Fibroblast of skin of right biceps (primary cell): ENCODE measurements around the gene VTA1.
"Not testable (repeated sequence)": the region's sequence is repeated elsewhere in the genome, so short reads cannot be mapped to it uniquely, and the experiment has no call there.

Experiments
- DNase-seq: peaks from one replicate; pipeline ENCODE4 v3.0.0-alpha.2; 2013

The VTA1 gene

DNA sequence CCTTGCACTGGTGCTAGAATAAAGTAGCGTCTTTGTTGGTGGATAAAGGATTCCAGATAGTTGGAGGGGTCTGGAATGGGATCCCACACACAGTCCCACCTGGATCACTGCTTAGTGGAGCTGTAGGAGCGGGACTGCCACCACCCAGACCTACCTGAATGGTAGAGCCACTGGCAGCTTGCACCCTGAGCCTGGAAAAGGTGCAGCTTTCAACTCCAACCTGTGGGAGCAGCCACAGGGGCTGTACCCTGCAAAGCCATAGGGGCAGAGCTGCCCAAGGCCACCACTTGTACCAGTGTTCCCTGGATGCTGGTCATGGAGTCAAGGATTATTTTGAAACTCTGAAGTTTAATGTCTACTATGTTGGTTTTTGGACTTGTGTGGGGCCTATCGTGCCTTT, 26.9 kb downstream of the VTA1 start:
- DNase-seq: no peak

DNA sequence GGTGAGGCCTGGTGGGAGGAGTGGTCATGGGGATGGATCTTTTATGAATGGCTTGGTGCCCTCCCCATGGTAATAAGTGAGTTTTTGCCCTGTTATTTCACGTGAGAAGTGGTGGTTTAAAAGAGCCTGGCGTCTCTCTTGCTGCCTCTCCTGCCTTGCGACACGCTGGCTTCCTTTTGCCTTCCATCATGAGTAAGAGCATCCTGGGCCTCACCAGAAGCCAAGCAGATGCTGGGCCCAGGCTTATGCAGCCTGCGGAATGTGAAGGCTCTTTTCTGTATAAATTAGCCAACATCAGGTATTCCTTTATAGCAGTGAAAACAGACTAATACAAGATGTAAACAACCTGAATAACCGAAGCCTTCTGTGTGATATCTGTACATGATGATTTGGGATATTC, 27.6 kb downstream of the VTA1 start:
- no peak for DNase-seq

DNA sequence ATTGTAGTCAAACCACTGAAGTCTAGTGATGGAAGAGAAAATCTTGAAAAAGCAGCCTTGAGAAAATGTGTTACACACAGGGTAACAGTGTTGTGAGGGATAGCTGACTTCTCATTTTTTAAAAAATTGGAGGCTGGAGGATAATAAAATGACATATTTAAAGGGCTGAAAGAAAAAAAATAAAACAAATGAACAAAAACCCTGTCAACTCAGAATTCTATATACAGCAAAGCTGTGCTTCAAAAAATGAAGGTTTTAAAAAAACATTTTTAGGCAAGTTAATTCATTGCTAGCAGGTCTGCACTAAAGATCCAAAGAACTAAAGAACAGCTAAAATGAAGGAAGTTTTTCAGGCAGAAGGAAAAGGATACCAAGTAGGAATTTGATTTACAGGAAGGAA, 31.1 kb downstream of the VTA1 start:
- DNase-seq: no peak

- no peak for DNase-seq
These were observed 34.9 kb downstream of the VTA1 start for GRCh38 chr6:142182004-142182403.

GRCh38 chr6:142183351-142183750, 36.3 kb downstream of the VTA1 start:
- no peak for DNase-seq

- DNase-seq: no peak
These were observed 37.2 kb downstream of the VTA1 start for GRCh38 chr6:142184307-142184706.

GRCh38 chr6:142185641-142186040, 38.6 kb downstream of the VTA1 start:
- no peak for DNase-seq

DNA sequence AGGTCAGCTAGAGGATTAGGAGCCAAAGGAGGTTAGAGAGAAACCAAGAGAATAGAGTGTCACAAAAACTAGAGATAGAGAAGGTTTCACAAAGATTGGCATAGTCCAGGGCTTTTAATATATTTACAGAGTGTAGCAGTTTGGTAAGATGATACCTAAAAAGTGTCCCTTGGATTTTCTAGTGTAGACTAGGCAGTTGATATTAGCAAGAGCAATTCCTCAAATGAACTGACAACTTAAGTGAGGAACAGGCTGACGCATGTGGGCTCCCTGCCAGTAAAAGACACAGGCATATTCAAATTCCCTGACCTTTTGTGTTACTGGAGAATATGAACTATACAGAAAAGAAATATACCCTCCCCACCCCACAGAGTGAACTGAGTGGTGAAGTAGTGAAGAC, 40.1 kb downstream of the VTA1 start:
- peak; percentile 67 for DNase-seq

DNA sequence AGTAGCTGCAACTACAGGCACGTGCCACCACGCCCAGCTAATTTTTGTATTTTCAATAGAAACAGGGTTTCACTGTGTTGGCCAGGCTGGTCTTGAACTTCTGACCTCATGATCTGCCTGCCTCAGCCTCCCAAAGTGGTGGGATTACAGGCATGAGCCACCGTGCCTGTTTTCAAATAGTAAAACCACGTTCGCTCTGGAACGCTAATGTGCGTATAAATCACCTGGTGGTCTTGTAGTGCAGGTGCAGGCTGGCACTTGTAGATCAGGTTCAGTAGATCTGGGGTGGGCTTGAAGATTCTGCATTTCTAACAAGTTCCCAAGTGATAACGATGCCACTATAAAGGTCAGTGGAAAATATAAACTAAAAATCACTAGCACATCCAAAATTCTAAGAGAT, 41.3 kb downstream of the VTA1 start:
- not testable (repeated sequence) for DNase-seq

- DNase-seq: no peak
These were observed 42.0 kb downstream of the VTA1 start for GRCh38 chr6:142189057-142189456.

DNA sequence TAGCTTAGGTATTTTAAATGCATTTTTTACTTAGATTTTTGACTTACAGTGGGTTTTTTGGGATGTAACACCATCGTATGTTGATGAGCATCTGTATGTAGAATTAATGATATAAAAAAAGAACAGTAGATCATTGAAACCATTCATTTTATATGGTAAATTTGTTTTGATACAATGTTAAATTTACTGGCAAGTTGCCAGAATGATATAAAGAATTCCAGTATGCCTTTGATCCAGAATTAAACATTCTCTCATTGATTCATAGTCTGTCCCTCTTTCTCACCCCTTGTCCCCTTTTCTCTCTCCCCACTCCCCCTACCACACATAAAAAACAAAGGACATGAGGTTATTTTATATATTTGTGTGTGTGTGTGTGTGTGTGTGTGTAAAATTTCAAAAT, 45.3 kb downstream of the VTA1 start:
- DNase-seq: no peak

GRCh38 chr6:142193621-142194020, 46.6 kb downstream of the VTA1 start:
- no peak for DNase-seq

DNA sequence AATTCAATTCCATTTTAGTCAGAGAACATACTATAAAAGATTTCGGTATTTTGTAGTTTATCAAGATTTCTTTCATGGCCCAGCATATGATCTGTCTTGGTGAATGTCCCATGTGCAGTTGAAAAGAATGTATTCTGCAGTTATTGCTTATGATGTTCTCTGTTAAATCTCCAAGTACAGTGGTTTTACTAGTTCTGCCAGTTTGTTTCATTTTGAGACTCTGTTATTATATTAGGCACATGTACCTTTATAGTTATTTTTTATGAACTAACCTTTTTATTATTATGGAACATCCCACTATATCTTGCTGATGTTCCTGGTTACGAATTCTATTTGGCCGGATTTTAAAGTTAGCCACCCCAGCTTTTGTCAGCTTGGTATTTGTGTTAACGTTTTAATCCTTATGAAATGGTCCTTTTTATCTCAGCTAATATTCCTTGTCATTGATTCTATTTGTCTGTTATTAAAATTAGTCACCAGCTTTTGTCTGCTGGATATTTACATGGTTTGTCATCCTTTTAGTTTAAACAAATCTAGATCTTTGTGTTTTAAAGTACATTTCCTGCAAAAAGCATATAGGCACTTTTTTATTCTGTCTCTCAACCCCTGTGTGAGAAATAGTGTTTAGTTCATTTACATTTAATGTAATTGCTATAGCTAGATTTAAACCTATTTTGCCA, 48.9 kb downstream of the VTA1 start:
- peak; percentile 15 for DNase-seq

GRCh38 chr6:142200846-142201628, 54.0 kb downstream of the VTA1 start:
- DNase-seq: no peak

- peak; percentile 57 for DNase-seq
These were observed 60.3 kb downstream of the VTA1 start for GRCh38 chr6:142207265-142207877.

GRCh38 chr6:142210606-142211005, 63.5 kb downstream of the VTA1 start:
- DNase-seq: peak; percentile 15

DNA sequence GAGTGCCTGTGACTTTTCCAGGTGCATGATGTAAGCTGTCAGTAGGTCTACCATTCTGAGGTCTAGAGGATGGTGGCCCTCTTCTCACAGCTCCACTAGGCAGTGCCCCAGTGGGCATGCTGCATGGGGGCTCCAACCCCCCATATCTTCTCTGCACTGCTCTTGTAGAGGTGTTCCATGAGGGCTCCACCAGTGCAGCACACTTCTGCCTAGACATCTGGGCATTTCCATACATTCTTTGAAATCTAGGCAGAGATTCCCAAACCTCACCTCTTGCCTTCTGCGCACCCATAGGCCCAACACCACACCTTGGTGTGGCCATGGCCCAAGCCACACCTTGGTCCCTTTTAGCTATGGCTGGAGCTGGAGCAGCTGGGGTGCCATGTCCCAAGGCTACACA, 66.3 kb downstream of the VTA1 start:
- no peak for DNase-seq

GRCh38 chr6:142218446-142218845, 71.4 kb downstream of the VTA1 start:
- no peak for DNase-seq

DNA sequence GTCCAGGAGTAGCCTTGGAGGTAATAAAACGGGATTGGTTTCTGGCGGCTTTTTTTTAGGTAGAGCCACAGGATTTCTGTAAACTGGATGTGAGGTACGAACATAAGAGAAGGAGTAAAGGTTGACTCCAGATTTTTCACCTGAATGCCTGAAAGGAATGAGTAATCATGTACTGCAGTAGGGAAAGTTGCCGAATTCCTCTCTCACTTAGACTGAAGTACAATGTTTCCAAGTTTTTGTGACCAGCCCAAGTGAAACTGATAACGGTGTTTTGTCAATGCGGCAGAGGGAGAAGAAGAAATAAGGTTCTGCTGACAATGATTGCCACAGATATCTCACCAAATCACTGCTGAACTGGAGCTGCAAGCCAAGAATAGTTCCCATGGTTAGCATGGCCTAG, 75.0 kb downstream of the VTA1 start:
- no peak for DNase-seq

- no peak for DNase-seq
These were observed 76.9 kb downstream of the VTA1 start for GRCh38 chr6:142223938-142224337.

- no peak for DNase-seq
These were observed 78.1 kb downstream of the VTA1 start for GRCh38 chr6:142225115-142225514.

DNA sequence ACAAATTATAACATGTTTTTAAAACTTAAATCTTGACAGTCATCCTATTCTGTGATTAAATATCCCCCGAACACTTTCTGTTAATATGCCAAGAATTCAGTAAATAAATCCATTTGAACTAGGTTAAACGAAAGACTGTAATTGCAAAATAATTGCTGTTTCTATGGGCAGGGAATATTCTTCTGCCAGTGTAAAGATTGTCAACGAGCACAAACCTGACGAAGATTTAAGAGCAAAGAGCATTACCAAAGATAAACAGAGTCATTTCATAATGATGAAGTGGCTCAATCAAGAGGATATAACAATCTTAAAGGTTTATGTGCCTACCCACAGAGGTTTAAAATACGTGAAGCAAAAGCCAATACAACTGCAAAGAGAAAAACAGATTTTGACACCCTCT, 78.5 kb downstream of the VTA1 start:
- no peak for DNase-seq

GRCh38 chr6:142226731-142227130, 79.7 kb downstream of the VTA1 start:
- no peak for DNase-seq
